Omental fat pad (tissue), 4 donors: ENCODE measurements around the gene SEL1L3. TPM values are rescaled to one million over a fixed set of nuclear protein-coding genes. Genes with fewer than 3 reads are reported as not detected.

ENCODE experiments used
- ATAC-seq: fragments of 150-250 bp; one replicate; pipeline ENCODE4 v1.9.1; 2016; ENCODE audit warnings: mild to moderate bottlenecking, moderate library complexity; ENCODE audit not compliant: low FRiP score
- DNase-seq: peaks from one replicate; pipeline ENCODE4 v3.0.0-alpha.2; 2019; ENCODE audit warnings: low spot score
- total RNA-seq, 4 donors: library from RNA; depleted of rRNA; stranded (reverse); fragments of >200 nt; gene quantifications; one replicate each; pipeline ENCODE4 v1.1.0, GENCODE V29; 2016
- TF ChIP-seq, protein P1 (sequence below), 3 donors: fragments of 450-650 bp; IDR thresholded peaks; one replicate each; pipeline ENCODE4 v1.5.1; 2016 to 2017; ENCODE audit warnings: antibody characterized with exemption in 3 of 3, mild to moderate bottlenecking in 3 of 3, moderate library complexity in 2 of 3

The SEL1L3 gene
- total RNA-seq, 4 donors from 2014 or later: 15.8 to 29.9 (median 21.4) TPM

GRCh38 chr4:25779021-25779420 lies 83.8 kb downstream of the SEL1L3 start:
- ATAC-seq: no peak
- TF ChIP-seq, protein P1, sequence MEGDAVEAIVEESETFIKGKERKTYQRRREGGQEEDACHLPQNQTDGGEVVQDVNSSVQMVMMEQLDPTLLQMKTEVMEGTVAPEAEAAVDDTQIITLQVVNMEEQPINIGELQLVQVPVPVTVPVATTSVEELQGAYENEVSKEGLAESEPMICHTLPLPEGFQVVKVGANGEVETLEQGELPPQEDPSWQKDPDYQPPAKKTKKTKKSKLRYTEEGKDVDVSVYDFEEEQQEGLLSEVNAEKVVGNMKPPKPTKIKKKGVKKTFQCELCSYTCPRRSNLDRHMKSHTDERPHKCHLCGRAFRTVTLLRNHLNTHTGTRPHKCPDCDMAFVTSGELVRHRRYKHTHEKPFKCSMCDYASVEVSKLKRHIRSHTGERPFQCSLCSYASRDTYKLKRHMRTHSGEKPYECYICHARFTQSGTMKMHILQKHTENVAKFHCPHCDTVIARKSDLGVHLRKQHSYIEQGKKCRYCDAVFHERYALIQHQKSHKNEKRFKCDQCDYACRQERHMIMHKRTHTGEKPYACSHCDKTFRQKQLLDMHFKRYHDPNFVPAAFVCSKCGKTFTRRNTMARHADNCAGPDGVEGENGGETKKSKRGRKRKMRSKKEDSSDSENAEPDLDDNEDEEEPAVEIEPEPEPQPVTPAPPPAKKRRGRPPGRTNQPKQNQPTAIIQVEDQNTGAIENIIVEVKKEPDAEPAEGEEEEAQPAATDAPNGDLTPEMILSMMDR (IDR thresholded peaks at IDR 0.05): no peak

DNA sequence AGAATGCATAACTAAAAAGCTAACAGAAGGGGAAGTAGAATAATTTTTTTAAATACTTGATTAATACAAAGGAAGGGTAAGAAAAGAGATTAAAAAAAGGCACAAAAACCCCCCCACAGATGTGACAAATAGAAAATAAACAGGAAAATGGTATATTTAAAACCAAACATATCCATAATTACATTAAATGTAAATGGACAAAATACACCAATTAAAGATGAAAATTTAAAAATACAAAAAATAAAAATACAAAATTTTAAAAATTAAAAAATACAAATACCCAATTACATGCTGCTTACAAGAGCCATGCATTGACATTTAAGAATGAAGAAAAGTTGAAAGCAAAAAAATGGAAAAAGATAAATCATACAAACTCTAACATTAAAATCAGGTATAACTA lies 86.0 kb downstream of the SEL1L3 start:
- TF ChIP-seq, protein P1 (IDR thresholded peaks at IDR 0.05): no peak
- ATAC-seq (no peak), DNase-seq (no peak)

More at GRCh38 chr4:25779021-25779420, 83.8 kb downstream of the SEL1L3 start:
- no peak for DNase-seq

DNA sequence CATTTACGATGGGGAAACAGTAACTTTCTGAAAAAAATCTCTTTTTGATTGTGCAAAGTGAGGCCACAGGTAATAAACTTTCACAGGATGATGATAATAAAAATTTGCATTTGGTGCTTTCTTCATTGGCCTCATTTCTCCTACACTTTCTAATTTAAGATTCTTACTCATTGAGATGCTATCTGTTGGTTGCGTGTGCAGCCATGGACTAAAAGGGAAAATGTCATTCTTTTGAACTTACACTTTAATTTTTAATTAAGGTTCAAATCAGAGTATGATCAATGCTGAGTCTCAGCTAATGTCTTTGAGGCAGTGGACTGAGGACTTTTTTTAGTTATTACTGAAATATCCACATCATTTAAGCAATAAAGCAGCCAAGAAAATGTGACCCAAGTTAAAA lies 87.6 kb downstream of the SEL1L3 start:
- no peak for DNase-seq
- TF ChIP-seq, protein P1 (IDR thresholded peaks at IDR 0.05): no peak
- ATAC-seq: no peak

GRCh38 chr4:25773358-25773757 lies 89.4 kb downstream of the SEL1L3 start:
- no peak for ATAC-seq
- DNase-seq: no peak
- TF ChIP-seq, protein P1 (IDR thresholded peaks at IDR 0.05): no peak

GRCh38 chr4:25771672-25772071 lies 91.1 kb downstream of the SEL1L3 start:
- DNase-seq (no peak), ATAC-seq (no peak)
- TF ChIP-seq, protein P1 (IDR thresholded peaks at IDR 0.05): no peak

GRCh38 chr4:25770847-25771246 lies 91.9 kb downstream of the SEL1L3 start:
- ATAC-seq (no peak), DNase-seq (no peak)
- TF ChIP-seq, protein P1 (IDR thresholded peaks at IDR 0.05): no peak

DNA sequence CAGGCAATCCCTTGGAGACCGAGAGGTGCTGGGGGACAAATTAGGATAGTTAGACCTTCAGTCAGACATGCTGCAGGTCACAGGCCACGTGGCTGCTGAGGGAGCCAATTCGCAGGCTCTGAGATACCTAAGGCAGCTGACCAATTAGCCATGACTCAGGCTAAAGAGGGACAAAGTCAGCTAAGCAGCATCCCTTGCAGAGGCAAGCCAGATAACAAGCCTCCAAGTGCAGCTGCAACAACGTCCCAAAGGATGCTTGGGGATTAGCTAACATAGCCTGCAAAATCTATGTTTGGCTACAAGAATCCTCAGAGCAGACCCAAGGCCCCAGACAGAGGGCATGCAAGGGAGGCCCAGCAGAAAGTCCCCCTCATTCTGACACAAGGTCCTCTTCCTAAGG lies 93.5 kb downstream of the SEL1L3 start:
- ATAC-seq (no peak), DNase-seq (no peak)
- TF ChIP-seq, protein P1 (IDR thresholded peaks at IDR 0.05): no peak
